SJSA1 (cell line): ENCODE results near the gene DCK. TPM values are rescaled to one million over a fixed set of nuclear protein-coding genes. Genes with fewer than 3 reads are reported as not detected.
A peak's percentile ranks its signal among the peaks of the same experiment; 100 is the strongest.
"Not testable (repeated sequence)": the region's sequence is repeated elsewhere in the genome, so short reads cannot be mapped to it uniquely, and the experiment has no call there.

Experiments used
- DNase-seq, 2 experiments: peaks; one replicate each; pipeline ENCODE4 v3.0.0-alpha.2; 2015 to 2020; ENCODE audit warnings: low spot score in 2 of 2, low read depth in 1 of 2
- H3K27ac ChIP-seq: fragments of 250-450 bp; sonication (Bioruptor Pico); 2 replicates; pipeline ENCODE4 v1.5.1; 2020; ENCODE audit warnings: mild to moderate bottlenecking, moderate library complexity
- H3K27me3 ChIP-seq: fragments of 250-450 bp; sonication (Bioruptor Pico); replicated peaks from 2 replicates; pipeline ENCODE4 v1.5.1; 2020; ENCODE audit warnings: mild to moderate bottlenecking, moderate library complexity
- H3K36me3 ChIP-seq: fragments of 250-450 bp; sonication (Bioruptor Pico); 2 replicates; pipeline ENCODE4 v1.5.1; 2020; ENCODE audit warnings: mild to moderate bottlenecking
- H3K4me1 ChIP-seq: fragments of 250-450 bp; sonication (Bioruptor Pico); replicated peaks from 2 replicates; pipeline ENCODE4 v1.6.1; 2021; ENCODE audit warnings: mild to moderate bottlenecking
- H3K4me3 ChIP-seq: fragments of 250-450 bp; sonication (Bioruptor Pico); 2 replicates; pipeline ENCODE4 v1.5.1; 2020; ENCODE audit warnings: mild to moderate bottlenecking
- H3K9me3 ChIP-seq: fragments of 250-450 bp; sonication (Bioruptor Pico); replicated peaks from 2 replicates; pipeline ENCODE4 v1.5.1; 2020; ENCODE audit warnings: mild to moderate bottlenecking
- total RNA-seq: library from RNA; depleted of rRNA; stranded (reverse); fragments of >200 nt; shearing (Covaris generic); gene quantifications from 2 replicates; pipeline ENCODE4 v1.2.3, GENCODE V29; 2014

Gene DCK
- total RNA-seq, 1 experiment from 2014 or later = 73.5 TPM

GRCh38 chr4:70984589-70984988 lies 8.9 kb upstream of the DCK start:
- Histone ChIP-seq H3K27ac (no peak overlapping the region), H3K36me3 (peaks cover 3% of the 10 kb centered on the region; the same call in 1 of the 2 replicates), H3K9me3 (no peaks in the 10 kb centered on the region), H3K4me1 (no peaks in the 10 kb centered on the region), H3K27me3 (no peaks in the 10 kb centered on the region; the same call in 1 of the 2 replicates), H3K4me3 (no peak overlapping the region)
- no peak for DNase-seq

GRCh38 chr4:70991596-70991995 lies 1.9 kb upstream of the DCK start:
- no peak for DNase-seq
- no peak overlapping the region for H3K27ac ChIP-seq
- no peaks in the 10 kb centered on the region for H3K27me3 ChIP-seq
- no peaks in the 10 kb centered on the region for H3K9me3 ChIP-seq
- H3K36me3 ChIP-seq = peaks cover 13% of the 10 kb centered on the region
- H3K4me1 ChIP-seq = peaks cover 18% of the 10 kb centered on the region
- H3K4me3 ChIP-seq = no peak overlapping the region

GRCh38 chr4:70992391-70992881 lies 1.0 kb upstream of the DCK start:
- Histone ChIP-seq H3K27me3 (no peaks in the 10 kb centered on the region), H3K27ac (no peak overlapping the region; the same call in 1 of the 2 replicates), H3K9me3 (no peaks in the 10 kb centered on the region), H3K4me3 (peak overlapping the region; percentile 66), H3K4me1 (peaks cover 18% of the 10 kb centered on the region), H3K36me3 (peaks cover 14% of the 10 kb centered on the region)
- DNase-seq = no peak

GRCh38 chr4:70994069-70994366 lies 569 bp downstream of the DCK start:
- H3K4me1 ChIP-seq = peaks cover 18% of the 10 kb centered on the region
- H3K27me3 ChIP-seq = no peaks in the 10 kb centered on the region
- H3K4me3 ChIP-seq = peak overlapping the region; percentile 66
- peak in 1 of 2 experiments; percentile 49 for DNase-seq
- H3K27ac ChIP-seq = peak overlapping the region; percentile 64
- H3K9me3 ChIP-seq = no peaks in the 10 kb centered on the region
- peaks cover 26% of the 10 kb centered on the region for H3K36me3 ChIP-seq

- peak overlapping the region; percentile 66 for H3K4me3 ChIP-seq
- peaks cover 31% of the 10 kb centered on the region for H3K36me3 ChIP-seq
- no peaks in the 10 kb centered on the region for H3K27me3 ChIP-seq
- no peaks in the 10 kb centered on the region for H3K9me3 ChIP-seq
- no peak for DNase-seq
- no peak overlapping the region for H3K27ac ChIP-seq
- H3K4me1 ChIP-seq = peaks cover 18% of the 10 kb centered on the region
Observed at GRCh38 chr4:70994387-70995099, 1.1 kb downstream of the DCK start.

GRCh38 chr4:70996018-70996360 lies 2.5 kb downstream of the DCK start:
- DNase-seq = no peak
- Histone ChIP-seq H3K27me3 (no peaks in the 10 kb centered on the region), H3K4me3 (no peak overlapping the region), H3K9me3 (no peaks in the 10 kb centered on the region), H3K4me1 (peaks cover 18% of the 10 kb centered on the region), H3K27ac (no peak overlapping the region), H3K36me3 (peaks cover 42% of the 10 kb centered on the region)

GRCh38 chr4:70997036-70997435 lies 3.6 kb downstream of the DCK start:
- Histone ChIP-seq H3K36me3 (peaks cover 45% of the 10 kb centered on the region), H3K9me3 (no peaks in the 10 kb centered on the region), H3K27ac (no peak overlapping the region), H3K27me3 (no peaks in the 10 kb centered on the region), H3K4me1 (peaks cover 18% of the 10 kb centered on the region), H3K4me3 (no peak overlapping the region)
- DNase-seq = no peak

- DNase-seq = no peak
Observed at GRCh38 chr4:70997546-70997945, 4.1 kb downstream of the DCK start.

GRCh38 chr4:70999639-71000038 lies 6.2 kb downstream of the DCK start:
- peaks cover 44% of the 10 kb centered on the region for H3K36me3 ChIP-seq
- not testable (repeated sequence) for H3K4me3 ChIP-seq, H3K27ac ChIP-seq, H3K9me3 ChIP-seq, H3K4me1 ChIP-seq, H3K27me3 ChIP-seq, DNase-seq

More at GRCh38 chr4:70997546-70997945, 4.1 kb downstream of the DCK start:
- no peak overlapping the region for H3K4me3 ChIP-seq
- H3K27ac ChIP-seq = no peak overlapping the region
- no peaks in the 10 kb centered on the region for H3K9me3 ChIP-seq
- H3K27me3 ChIP-seq = no peaks in the 10 kb centered on the region
- H3K4me1 ChIP-seq = peaks cover 17% of the 10 kb centered on the region
- H3K36me3 ChIP-seq = peaks cover 45% of the 10 kb centered on the region

GRCh38 chr4:71001363-71001762 lies 7.9 kb downstream of the DCK start:
- H3K4me1 ChIP-seq, H3K4me3 ChIP-seq, H3K27ac ChIP-seq, H3K27me3 ChIP-seq, DNase-seq, H3K9me3 ChIP-seq: not testable (repeated sequence)
- peaks cover 35% of the 10 kb centered on the region for H3K36me3 ChIP-seq

- DNase-seq = no peak
- peaks cover 34% of the 10 kb centered on the region for H3K36me3 ChIP-seq
- H3K9me3 ChIP-seq = no peaks in the 10 kb centered on the region
- no peaks in the 10 kb centered on the region for H3K4me1 ChIP-seq
- no peaks in the 10 kb centered on the region for H3K27me3 ChIP-seq
- no peak overlapping the region for H3K27ac ChIP-seq
- H3K4me3 ChIP-seq = no peak overlapping the region
Observed at GRCh38 chr4:71004281-71004851, 10.9 kb downstream of the DCK start.

- H3K36me3 ChIP-seq = peaks cover 27% of the 10 kb centered on the region
- not testable (repeated sequence) for DNase-seq
Observed at GRCh38 chr4:71005025-71005424, 11.6 kb downstream of the DCK start.

GRCh38 chr4:71006203-71006907 lies 12.9 kb downstream of the DCK start:
- no peaks in the 10 kb centered on the region for H3K27me3 ChIP-seq
- DNase-seq = no peak
- no peak overlapping the region for H3K27ac ChIP-seq
- no peaks in the 10 kb centered on the region for H3K9me3 ChIP-seq
- H3K4me3 ChIP-seq = no peak overlapping the region
- no peaks in the 10 kb centered on the region; the same call in 1 of the 2 replicates for H3K4me1 ChIP-seq
- peaks cover 18% of the 10 kb centered on the region for H3K36me3 ChIP-seq

More at GRCh38 chr4:71005025-71005424, 11.6 kb downstream of the DCK start:
- not testable (repeated sequence) for H3K27ac ChIP-seq, H3K27me3 ChIP-seq, H3K4me1 ChIP-seq, H3K4me3 ChIP-seq, H3K9me3 ChIP-seq

GRCh38 chr4:71008196-71008595 lies 14.7 kb downstream of the DCK start:
- Histone ChIP-seq H3K36me3 (peaks cover 21% of the 10 kb centered on the region), H3K27ac (no peak overlapping the region), H3K4me1 (no peaks in the 10 kb centered on the region; the same call in 1 of the 2 replicates), H3K9me3 (no peaks in the 10 kb centered on the region), H3K4me3 (no peak overlapping the region), H3K27me3 (no peaks in the 10 kb centered on the region)
- no peak for DNase-seq
